Hepatocyte (in vitro differentiated cells): ENCODE results near the gene NEK8. TPM values are rescaled to one million over a fixed set of nuclear protein-coding genes. Genes with fewer than 3 reads are reported as not detected.
A peak's percentile ranks its signal among the peaks of the same experiment; 100 is the strongest.

ENCODE experiments used
- DNase-seq: peaks from one replicate; pipeline ENCODE4 v3.0.0-alpha.2; 2016; ENCODE audit warnings: low spot score
- H2AFZ ChIP-seq: fragments of 200-600 bp; sonication (generic); 2 replicates; pipeline ENCODE4 v1.6.0; 2016; ENCODE audit warnings: antibody characterized with exemption, mild to moderate bottlenecking
- H3K27ac ChIP-seq: fragments of 200-600 bp; sonication (generic); 2 replicates; pipeline ENCODE4 v1.5.1; 2016; ENCODE audit warnings: mild to moderate bottlenecking
- H3K27me3 ChIP-seq: fragments of 200-600 bp; sonication (generic); 2 replicates; pipeline ENCODE4 v1.6.1; 2016
- H3K36me3 ChIP-seq: fragments of 200-600 bp; sonication (generic); replicated peaks from 2 replicates; pipeline ENCODE4 v1.5.1; 2016; ENCODE audit warnings: low read depth; ENCODE audit not compliant: insufficient read depth
- H3K4me1 ChIP-seq: fragments of 200-600 bp; sonication (generic); 2 replicates; pipeline ENCODE4 v1.5.1; 2016; ENCODE audit warnings: mild to moderate bottlenecking, moderate library complexity; ENCODE audit not compliant: insufficient read depth
- H3K4me2 ChIP-seq: fragments of 200-600 bp; sonication (generic); 2 replicates; pipeline ENCODE4 v1.6.0; 2016
- H3K4me3 ChIP-seq: fragments of 200-600 bp; sonication (generic); 2 replicates; pipeline ENCODE4 v1.5.1; 2016; ENCODE audit warnings: mild to moderate bottlenecking
- H3K79me2 ChIP-seq: fragments of 200-600 bp; sonication (generic); 2 replicates; pipeline ENCODE4 v1.6.0; 2017; ENCODE audit warnings: mild to moderate bottlenecking
- H3K9me2 ChIP-seq: fragments of 200-600 bp; sonication (generic); replicated peaks from 2 replicates; pipeline ENCODE4 v1.6.0; 2017; ENCODE audit warnings: mild to moderate bottlenecking; ENCODE audit not compliant: insufficient read depth
- H3K9me3 ChIP-seq: fragments of 200-600 bp; sonication (generic); 2 replicates; pipeline ENCODE4 v1.5.1; 2016; ENCODE audit warnings: low read depth, mild to moderate bottlenecking
- H4K20me1 ChIP-seq: fragments of 200-600 bp; sonication (generic); 2 replicates; pipeline ENCODE4 v1.6.0; 2016; ENCODE audit warnings: mild to moderate bottlenecking; ENCODE audit not compliant: insufficient read depth, poor library complexity, severe bottlenecking
- EZH2 ChIP-seq: fragments of 200-600 bp; sonication (generic); IDR thresholded peaks from 2 replicates; pipeline ENCODE4 v1.6.1; 2016; ENCODE audit warnings: antibody characterized with exemption, mild to moderate bottlenecking, borderline replicate concordance
- EZH2phosphoT487 ChIP-seq: fragments of 200-600 bp; sonication (generic); IDR thresholded peaks from one replicate; pipeline ENCODE4 v1.6.1; 2018; ENCODE audit warnings: antibody characterized with exemption, mild to moderate bottlenecking, low read depth, moderate library complexity; ENCODE audit not compliant: unreplicated experiment, severe bottlenecking
- WGBS: methylation state at CpG from one replicate; pipeline ENCODE4 v1.1.6; 2016; ENCODE audit warnings: low lambda C conversion rate; ENCODE audit errors: missing lambda C conversion rate; 5-methylcytosine and 5-hydroxymethylcytosine counted together
- polyA plus RNA-seq: library from polyadenylated mRNA; unstranded; fragments of >200 nt; fragmentation: Nextera tagmentation; extraction: Ambion mirVana; gene quantifications from 2 replicates; pipeline ENCODE4 v1.2.1, GENCODE V29; 2016
- total RNA-seq: library from RNA; depleted of rRNA; stranded (reverse); fragments of >200 nt; gene quantifications from 2 replicates; pipeline ENCODE4 v1.2.3, GENCODE V29; 2014
- TF ChIP-seq, protein P1 (sequence below): fragments of 200-600 bp; sonication (generic); IDR thresholded peaks from 2 replicates; pipeline ENCODE4 v1.5.1; 2016; ENCODE audit warnings: antibody characterized with exemption, mild to moderate bottlenecking; ENCODE audit not compliant: poor library complexity

The NEK8 gene
- total and polyA plus RNA-seq, 2 experiments from 2014 or later = 5.5 to 8.1 TPM

DNA sequence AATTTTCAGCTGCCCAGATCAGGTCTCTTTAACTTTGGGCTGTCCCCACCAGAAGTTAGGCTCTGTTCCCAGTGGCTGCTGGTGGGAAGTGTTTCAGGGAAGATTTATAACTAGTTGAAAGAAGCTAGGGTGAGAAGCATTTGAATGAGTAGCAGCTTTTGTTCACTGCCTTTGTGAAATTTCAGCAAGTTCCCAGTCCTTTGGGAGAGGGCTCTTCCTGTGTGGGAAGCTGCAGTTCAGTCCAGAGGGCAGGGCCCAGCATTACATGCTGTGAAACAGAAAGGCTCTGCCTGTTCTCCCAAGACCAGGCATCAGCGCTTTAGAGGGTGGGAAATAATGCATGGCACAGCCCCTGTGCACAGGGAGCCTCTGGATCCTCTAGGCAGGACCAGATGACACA lies 34.7 kb upstream of the NEK8 start:
- H3K9me2 ChIP-seq = no peaks in the 10 kb centered on the region
- peaks cover 17% of the 10 kb centered on the region for H3K4me1 ChIP-seq
- H3K27me3 ChIP-seq = no peaks in the 10 kb centered on the region
- H2AFZ ChIP-seq = no peak overlapping the region
- no peaks in the 10 kb centered on the region for H3K79me2 ChIP-seq
- H3K9me3 ChIP-seq = no peaks in the 10 kb centered on the region
- 96% methylated on average over 1 of the region's 1 CpG for WGBS
- H3K27ac ChIP-seq = no peak overlapping the region
- no peaks in the 10 kb centered on the region for H4K20me1 ChIP-seq
- H3K36me3 ChIP-seq = no peaks in the 10 kb centered on the region
- H3K4me3 ChIP-seq = no peak overlapping the region
- TF ChIP-seq EZH2 (no peak), EZH2phosphoT487 (no peak)
- TF ChIP-seq, protein P1, sequence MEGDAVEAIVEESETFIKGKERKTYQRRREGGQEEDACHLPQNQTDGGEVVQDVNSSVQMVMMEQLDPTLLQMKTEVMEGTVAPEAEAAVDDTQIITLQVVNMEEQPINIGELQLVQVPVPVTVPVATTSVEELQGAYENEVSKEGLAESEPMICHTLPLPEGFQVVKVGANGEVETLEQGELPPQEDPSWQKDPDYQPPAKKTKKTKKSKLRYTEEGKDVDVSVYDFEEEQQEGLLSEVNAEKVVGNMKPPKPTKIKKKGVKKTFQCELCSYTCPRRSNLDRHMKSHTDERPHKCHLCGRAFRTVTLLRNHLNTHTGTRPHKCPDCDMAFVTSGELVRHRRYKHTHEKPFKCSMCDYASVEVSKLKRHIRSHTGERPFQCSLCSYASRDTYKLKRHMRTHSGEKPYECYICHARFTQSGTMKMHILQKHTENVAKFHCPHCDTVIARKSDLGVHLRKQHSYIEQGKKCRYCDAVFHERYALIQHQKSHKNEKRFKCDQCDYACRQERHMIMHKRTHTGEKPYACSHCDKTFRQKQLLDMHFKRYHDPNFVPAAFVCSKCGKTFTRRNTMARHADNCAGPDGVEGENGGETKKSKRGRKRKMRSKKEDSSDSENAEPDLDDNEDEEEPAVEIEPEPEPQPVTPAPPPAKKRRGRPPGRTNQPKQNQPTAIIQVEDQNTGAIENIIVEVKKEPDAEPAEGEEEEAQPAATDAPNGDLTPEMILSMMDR = no peak
- no peak for DNase-seq
- no peak overlapping the region for H3K4me2 ChIP-seq

DNA sequence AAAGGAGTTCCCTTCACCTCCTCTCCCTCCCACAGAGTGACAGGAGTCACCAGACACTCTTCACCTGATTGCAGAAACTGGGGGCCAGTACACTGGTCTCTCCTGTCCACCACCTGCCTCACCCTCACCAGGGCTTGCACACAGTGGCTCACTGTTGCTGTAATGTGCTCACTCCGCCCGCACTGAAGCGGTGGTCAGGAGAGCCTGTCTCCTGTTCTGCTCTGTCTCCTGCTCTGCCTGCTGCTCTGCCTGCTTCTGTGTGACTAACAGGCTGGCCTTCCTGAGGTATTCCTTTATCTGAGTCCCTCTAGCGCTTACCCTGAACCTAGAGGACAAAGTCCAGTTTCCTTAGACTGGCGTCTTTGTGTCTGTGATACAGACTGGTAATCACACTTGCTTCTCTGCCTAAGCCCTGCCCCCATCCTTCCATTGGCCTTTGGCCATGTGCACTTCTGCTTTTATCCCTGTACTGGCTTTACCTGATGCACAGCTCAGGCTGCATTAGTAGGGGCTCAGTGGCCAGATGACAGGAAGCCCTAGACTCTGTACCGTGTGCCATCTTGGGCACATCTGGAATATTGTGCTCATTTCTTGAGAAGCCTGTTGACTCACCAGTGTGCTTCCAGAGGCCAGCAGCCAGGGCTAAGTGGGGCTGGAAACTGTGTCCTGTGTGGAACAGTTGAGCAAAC lies 30.2 kb upstream of the NEK8 start:
- Histone ChIP-seq H3K27ac (peak overlapping the region; percentile 91), H3K79me2 (no peaks in the 10 kb centered on the region), H3K9me2 (no peaks in the 10 kb centered on the region), H3K4me1 (peaks cover 28% of the 10 kb centered on the region), H3K36me3 (no peaks in the 10 kb centered on the region), H3K27me3 (no peaks in the 10 kb centered on the region), H3K4me2 (peak overlapping the region; percentile 52), H2AFZ (no peak overlapping the region), H3K9me3 (no peaks in the 10 kb centered on the region), H4K20me1 (no peaks in the 10 kb centered on the region), H3K4me3 (no peak overlapping the region)
- peak; percentile 89 for DNase-seq
- WGBS = 51% methylated on average over 6 of the region's 6 CpGs
- TF ChIP-seq, protein P1 = no peak
- no peak for TF ChIP-seq EZH2
- TF ChIP-seq EZH2phosphoT487 = no peak

DNA sequence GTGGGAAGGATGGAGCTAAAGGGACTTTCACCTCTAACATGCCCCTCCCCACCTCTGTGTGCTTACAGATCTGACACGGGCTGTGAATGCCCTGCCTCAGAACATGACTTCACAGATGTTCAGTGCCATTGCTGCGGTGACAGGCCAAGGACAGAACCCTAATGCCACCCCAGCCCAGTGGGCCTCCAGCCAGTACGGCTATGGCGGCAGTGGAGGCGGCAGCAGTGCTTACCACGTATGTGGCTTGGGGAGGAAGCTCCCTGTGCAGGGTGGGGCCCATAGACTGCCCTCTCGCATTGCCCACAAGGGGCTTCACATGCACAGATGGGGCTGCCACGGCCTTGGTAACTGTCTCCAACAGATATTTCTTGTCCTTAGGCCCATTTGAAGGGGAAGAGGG lies 28.3 kb upstream of the NEK8 start:
- no peaks in the 10 kb centered on the region for H3K9me2 ChIP-seq
- H2AFZ ChIP-seq = no peak overlapping the region
- no peaks in the 10 kb centered on the region for H3K9me3 ChIP-seq
- H3K4me2 ChIP-seq = no peak overlapping the region
- TF ChIP-seq, protein P1 = no peak
- TF ChIP-seq EZH2phosphoT487 = no peak
- TF ChIP-seq EZH2 = no peak
- H3K4me1 ChIP-seq = peaks cover 28% of the 10 kb centered on the region
- no peaks in the 10 kb centered on the region for H4K20me1 ChIP-seq
- H3K36me3 ChIP-seq = no peaks in the 10 kb centered on the region
- no peak overlapping the region for H3K27ac ChIP-seq
- DNase-seq = no peak
- H3K79me2 ChIP-seq = no peaks in the 10 kb centered on the region
- WGBS = 92% methylated on average over 8 of the region's 8 CpGs
- H3K4me3 ChIP-seq = no peak overlapping the region
- H3K27me3 ChIP-seq = no peaks in the 10 kb centered on the region
